HFF-Myc (cell line): ENCODE data around the gene WDPCP.
"Not testable (repeated sequence)": the region's sequence is repeated elsewhere in the genome, so short reads cannot be mapped to it uniquely, and the experiment has no call there.

Experiments
- DNase-seq: peaks from one replicate; pipeline ENCODE4 v3.0.0-alpha.2; 2011; ENCODE audit warnings: low read depth; ENCODE audit errors: extremely low read depth
- H3K4me3 ChIP-seq: replicated peaks from 2 replicates; pipeline ENCODE4 v1.5.1; 2011; ENCODE audit warnings: low read depth, mild to moderate bottlenecking, control low read depth, low read length
- CTCF ChIP-seq: IDR thresholded peaks from 2 replicates; pipeline ENCODE4 v1.5.1; 2012; ENCODE audit warnings: mild to moderate bottlenecking, low read depth, low read length, control low read depth; ENCODE audit errors: missing control alignments

The WDPCP gene

DNA sequence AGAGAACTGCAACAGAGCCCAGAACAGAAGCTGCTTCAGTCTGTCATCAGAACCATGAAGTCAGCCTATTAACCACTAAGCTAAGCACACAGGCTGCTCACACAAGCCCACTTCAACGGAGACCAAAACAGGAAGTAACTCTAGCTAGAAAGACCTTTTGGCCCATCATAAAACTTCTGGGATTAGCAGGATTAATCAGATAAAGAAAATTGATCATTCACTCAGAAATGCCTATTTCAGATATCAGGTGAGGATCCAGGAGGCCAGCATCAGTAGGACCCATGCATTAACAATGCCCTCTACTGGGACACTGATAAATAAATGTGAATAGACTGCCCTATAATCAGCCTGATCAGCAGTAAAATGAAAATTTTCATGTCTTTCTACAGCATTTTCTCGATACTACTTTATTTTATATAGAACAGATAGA, 101.4 kb downstream of the WDPCP start:
- no peak overlapping the region for H3K4me3 ChIP-seq
- no peak for TF ChIP-seq CTCF
- no peak for DNase-seq

- DNase-seq, result no peak
- H3K4me3 ChIP-seq, result no peak overlapping the region
- no peak for TF ChIP-seq CTCF
Measured at GRCh38 chr2:63484901-63485300, 103.4 kb downstream of the WDPCP start.

DNA sequence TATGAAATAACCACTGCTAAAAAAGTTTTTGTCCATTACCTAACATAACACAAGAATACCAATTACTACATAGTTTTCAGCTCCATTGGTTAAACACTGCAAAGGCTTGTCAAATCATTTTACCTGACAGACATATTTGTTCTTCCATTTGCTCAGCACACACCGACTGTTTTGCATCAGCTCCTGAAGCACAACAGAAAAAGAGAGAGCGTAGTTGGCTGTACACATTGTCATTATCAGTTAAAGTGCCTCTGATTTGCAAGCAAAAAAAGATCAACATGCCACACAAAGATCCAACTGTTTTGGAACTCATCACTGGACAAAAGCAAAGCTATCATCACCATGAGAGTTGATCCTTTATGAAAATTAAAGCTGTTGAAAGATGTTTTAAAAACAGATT, 103.8 kb downstream of the WDPCP start:
- no peak overlapping the region for H3K4me3 ChIP-seq
- no peak for TF ChIP-seq CTCF
- DNase-seq, result no peak

DNA sequence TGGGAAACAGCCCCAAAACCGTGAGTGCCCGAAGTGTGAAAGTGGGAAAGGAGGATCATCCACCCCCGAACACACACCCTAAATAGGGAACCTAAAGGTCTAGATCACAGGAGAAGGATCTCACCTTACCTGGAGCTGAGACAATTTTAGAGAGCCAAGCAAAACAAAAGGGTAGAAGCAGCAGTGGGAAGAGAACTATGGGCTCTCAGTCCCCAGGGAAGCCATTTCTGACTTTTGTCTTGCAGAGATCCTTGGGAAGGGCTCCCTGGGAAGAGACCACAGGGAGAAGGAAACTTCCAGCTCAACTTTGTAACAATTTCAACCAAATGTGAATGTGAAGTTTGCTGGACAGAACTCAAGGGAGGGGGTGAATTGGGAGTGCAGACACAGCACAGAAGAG, 110.6 kb downstream of the WDPCP start:
- no peak overlapping the region for H3K4me3 ChIP-seq
- DNase-seq, result no peak
- TF ChIP-seq CTCF, result no peak

DNA sequence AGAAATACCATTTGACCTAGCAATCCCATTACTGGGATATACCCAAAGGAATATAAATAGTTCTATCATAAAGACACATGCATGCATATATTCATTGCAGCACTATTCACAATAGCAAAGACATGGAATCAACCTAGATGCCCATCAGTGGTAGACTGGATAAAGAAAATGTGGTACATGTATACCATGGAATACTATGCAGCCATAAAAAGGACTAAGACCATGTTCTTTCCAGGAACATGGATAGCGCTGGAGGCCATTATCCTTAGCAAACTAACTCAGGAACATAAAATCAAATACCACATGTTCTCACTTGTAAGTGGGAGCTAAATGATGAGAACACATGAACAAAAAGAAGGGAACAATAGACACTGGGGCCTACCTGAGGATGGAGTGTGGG, 119.0 kb downstream of the WDPCP start:
- not testable (repeated sequence) for H3K4me3 ChIP-seq, DNase-seq

DNA sequence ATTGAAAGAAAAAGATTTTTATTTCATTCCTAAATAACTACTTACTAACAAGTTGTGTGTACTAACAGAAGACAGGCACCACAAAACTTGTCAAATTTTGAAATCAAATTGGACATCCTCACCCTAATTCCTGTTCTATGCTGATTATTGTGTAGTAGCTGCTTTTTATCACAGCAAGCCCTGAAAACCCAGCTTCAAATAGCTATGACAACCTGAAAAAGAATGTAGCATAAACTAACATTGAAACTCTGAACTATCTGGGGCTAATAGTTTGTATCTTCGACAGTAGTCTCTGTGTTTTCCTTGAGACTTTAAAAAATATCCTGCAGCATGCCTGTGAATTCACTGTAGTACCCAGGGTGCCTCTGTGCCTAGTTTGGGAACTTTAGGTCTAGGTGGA, 122.6 kb downstream of the WDPCP start:
- DNase-seq, result no peak

DNA sequence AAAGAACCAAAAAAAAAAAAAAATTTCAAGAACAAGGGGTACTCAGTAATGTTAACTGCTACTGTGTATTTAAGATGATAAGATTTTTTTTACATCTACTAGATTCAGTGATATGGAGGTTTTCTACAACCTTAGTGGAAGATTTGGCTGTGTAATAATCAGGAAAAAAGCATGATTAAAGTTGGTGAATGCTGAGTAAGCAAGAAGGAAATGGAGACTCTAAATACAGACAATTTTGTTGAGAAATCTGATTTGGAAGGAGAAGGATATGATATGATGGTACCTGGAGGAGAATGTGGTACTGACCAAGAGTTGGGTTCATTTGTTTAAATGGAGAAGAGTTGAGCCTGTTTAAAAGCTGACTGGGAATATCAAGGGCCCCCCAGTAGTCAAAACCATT, 125.1 kb downstream of the WDPCP start:
- DNase-seq, result no peak
- TF ChIP-seq CTCF, result no peak
- H3K4me3 ChIP-seq, result no peak overlapping the region

More for the DNA sequence above, 122.6 kb downstream of the WDPCP start:
- no peak for TF ChIP-seq CTCF
- H3K4me3 ChIP-seq, result no peak overlapping the region
